NCI-H774 (cell line): ENCODE data around the gene CCDC183.
"Not testable (repeated sequence)": the region's sequence is repeated elsewhere in the genome, so short reads cannot be mapped to it uniquely, and the experiment has no call there.

Experiments used
- DNase-seq: peaks from one replicate; lab custom pipeline; 2025; lab: John Stamatoyannopoulos, UW

CCDC183 gene

DNA sequence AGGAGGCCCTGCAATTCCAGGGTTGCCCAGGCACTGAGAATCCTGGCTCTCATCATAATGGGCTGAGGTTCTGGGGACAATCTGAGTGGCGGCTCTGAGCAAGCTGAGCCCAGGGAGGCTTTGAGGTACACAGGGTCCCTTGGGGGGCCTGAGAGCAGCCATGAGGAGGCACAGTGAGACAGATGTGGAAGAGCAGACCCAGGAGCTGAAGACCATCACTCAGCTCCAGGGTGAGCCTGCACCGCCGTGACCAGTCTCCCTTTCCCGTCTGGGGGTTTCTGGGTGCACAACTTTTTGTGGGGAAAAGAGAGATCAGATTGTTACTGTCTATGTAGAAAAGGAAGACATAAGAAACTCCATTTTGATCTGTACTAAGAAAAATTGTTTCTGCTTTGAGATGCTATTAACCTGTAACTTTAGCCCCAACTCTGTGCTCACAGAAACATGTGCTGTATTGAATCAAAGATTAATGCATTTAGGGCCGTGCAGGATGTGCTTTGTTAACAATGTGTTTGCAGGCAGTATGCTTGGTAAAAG lies at the start of gene CCDC183:
CCDC183 (plus strand) TSS at position 101 of the 537 bp plus-strand sequence; CDS start at position 161, 60 bp downstream.
- no peak for DNase-seq

DNA sequence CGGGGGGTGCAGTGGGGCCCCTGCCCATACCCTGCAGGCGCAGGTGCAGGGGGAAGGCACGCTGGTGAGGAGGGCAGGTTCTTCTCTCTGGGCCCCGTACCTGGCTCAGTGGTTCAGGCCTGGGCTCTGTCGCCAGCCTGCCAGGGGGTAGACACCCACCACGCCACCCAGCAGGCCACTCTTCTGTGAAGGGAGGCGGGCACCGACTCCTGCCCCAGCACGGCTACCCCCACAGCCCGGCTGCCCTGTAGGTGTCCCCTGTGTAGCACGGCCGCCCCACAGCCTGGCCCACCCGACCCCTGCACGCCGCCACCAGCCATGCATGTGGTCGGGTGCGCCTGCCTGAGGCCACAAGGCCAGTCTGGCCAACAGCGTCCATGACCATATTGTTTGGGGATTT lies 49.5 kb upstream of the CCDC183 start:
- DNase-seq = no peak

DNA sequence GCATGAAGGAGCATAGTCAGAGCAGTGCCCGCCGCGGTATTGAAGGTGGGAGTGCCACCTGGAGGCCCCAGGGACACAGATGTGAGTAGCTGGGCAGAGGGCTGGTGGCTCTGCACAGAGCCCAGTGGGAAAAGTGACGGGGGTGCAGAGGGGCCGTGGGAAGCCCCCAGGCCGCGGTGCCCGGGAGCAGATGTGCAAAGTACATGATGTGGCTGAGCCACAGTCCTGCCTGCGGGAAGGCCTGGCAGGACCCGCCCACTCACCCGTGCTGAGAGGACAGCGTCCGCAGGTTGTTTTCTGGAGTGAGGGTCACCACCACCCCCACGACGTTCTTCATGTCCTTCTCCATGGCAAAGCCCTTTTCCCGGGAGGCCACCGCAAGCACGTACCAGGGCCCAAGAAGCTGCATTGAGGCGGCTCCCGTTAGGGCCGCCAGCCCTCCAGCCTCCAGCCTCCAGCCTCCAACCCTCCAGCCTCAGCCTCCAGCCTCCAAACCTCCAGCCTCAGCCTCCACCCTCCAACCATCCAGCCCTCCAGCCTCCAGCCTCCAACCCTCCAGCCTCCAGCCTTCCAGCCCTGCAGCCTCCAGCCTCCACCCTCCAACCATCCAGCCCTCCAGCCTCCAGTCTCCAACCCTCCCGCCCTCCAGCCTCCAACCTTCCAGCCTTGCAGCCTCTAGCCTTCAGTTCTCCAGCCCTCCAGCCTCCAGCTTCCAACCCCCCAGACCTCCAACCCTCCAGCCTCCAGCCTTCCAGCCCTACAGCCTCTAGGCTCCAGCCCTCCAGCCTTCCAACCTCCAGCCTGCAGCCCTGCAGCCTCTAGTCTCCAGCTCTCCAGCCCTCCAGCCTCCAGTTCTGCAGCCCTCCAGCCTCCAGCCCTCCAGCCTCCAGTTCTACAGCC lies 48.7 kb upstream of the CCDC183 start:
- no peak for DNase-seq

DNA sequence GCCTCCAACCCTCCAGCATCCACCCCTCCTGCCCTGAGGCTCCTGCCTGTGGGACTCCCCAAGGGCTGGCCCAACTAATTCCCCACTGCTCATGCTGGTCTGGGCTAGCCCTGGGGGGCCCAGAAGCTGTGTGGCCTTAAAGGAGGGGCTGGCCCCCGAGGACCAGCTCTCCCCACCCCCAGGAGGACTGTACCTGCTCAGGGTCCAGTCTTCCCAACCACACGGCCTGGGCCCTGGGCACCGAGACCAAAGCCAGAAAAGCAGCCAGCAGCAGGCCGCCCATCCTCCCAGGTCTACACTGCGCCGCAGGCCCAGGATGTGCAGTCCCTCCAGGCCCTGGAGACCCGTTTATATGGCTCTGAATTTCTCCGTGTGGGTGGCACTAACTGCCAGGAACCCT lies 47.9 kb upstream of the CCDC183 start, which contains the start of gene LCN6:
LCN6 (minus strand) TSS at position 325 of the 400 bp plus-strand sequence; CDS start at position 283, 42 bp downstream.
- no peak for DNase-seq

DNA sequence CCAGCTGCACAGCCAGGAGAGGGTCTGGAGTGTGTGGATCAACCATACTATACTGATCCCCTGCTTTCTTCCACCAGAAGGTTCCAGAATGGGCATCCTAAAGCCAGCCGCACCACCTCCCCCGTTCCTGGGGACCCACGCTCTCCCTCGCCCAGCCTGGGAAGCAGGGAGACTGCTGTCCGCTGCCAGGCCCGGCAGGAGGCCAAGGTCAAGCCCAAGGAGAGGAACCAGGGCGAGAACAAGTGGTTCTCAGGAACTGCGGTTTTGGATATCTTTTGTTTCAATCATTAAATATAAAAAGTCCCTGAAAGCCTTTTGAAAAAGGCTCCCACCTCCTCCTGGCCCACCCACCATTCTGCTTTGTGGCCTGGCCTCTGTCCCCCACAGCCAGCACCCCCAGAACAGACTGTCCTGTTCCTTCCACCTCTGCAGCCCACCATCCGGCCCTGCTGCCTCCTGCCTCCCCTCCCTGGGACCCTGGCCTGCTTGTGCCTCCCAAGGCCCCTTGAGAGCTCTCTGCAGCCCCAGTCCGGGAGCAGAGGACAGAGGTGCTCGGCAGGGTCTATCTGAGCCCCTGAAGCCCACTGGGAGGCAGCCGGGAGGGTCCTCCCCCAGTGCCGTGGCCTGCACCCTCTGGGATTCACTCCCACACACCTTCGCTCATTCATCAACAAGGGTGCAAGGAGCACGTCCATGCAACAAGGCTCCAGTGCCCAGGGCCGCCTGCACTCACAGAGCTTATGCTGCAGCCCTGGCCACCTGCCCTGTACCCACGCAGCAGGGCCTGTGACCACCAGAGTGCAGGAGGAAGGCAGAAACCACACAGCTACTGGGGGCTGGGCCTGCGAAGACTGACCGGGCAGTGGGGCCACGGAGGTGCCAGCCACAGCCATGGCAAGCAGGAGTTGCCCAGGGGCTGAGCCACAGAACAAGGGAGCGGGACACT lies 47.2 kb upstream of the CCDC183 start:
- DNase-seq = no peak

DNA sequence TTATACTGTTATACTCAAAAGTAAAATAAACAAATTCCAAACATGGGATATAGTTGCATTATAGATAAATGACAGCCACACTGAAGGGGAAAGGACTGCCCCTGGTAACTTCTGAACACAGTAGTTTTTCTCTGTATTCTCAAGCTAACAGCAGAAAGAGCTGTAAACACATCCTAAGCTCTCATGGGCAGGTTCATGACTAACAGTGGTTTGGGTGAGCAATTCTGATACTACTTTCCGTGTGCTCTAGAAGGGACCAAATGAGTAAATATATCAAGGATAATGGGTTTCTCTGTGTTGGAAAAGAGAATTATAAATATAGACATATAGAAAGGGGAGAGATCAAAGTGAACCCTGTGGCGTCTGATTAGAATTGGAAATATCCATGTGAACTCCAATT lies 45.6 kb upstream of the CCDC183 start:
- no peak for DNase-seq

DNA sequence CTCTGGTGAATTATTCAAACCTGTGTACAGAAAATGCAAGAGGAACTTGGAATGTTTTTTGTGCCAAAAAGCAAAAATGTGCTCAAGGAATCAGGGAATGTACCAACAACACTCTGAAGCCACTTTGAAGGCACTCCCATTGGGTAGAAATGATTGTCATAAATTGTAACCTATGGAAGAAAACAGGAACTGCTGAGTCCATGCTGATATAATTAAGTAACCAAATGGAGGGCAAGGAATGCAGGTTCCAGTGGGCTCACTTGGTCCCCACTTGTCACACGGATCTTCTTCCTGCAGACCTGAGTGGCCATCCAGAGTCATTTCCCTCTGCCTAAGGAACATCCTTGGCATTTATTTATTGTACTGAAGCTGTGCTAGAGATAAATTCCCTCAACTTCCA lies 44.9 kb upstream of the CCDC183 start:
- DNase-seq = no peak

DNA sequence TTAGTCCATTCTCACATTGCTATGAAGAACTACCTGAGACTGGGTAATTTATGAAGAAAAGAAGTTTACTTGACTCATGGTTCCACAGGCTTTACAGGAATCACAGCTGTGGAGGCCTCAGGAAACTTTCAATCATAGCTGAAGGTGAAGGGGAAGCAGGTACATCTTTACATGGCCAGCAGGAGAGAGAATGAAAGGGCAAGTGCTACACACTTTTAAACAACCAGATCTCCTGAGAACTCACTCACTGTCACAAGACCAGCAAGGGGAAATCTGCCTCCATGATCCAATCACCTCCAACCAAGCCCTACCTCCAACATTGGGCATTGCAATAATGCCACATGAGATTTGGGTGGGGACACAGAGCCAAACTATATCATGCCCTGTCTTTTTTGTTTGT lies 44.3 kb upstream of the CCDC183 start:
- DNase-seq = no peak

DNA sequence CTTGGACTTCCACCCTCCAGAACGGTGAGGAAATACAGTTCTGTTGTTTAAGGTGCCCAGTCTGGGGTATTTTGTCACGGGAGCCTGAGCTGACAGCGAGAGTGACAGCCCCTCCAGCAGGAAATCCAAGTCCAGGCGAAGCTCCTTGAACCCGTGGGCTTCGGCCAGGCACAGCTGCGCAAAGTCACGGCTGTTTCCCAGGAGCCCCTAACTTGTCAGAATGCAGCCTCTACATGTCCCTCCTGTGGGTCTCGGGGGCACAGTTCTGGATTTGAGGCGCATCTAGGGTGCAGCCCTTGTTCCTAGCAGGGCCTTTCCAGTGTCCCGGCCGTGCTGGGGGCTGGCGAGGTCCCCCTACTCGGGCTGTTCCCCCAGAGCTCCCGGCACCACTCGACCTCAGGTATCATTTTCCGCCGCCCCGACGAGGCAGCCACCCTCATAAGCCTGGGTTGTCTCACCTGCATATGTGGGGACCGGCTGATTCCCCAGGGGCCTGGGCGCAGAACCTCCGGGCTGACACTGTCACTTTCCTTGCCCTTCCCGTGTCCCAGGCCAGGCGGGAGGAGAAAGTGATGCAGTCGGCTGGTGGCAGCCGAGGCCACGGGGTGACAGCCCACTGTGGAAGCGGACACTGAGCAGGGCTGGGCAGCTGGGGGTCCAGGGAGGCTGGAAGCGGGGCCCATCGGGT lies 42.6 kb upstream of the CCDC183 start:
- no peak for DNase-seq

DNA sequence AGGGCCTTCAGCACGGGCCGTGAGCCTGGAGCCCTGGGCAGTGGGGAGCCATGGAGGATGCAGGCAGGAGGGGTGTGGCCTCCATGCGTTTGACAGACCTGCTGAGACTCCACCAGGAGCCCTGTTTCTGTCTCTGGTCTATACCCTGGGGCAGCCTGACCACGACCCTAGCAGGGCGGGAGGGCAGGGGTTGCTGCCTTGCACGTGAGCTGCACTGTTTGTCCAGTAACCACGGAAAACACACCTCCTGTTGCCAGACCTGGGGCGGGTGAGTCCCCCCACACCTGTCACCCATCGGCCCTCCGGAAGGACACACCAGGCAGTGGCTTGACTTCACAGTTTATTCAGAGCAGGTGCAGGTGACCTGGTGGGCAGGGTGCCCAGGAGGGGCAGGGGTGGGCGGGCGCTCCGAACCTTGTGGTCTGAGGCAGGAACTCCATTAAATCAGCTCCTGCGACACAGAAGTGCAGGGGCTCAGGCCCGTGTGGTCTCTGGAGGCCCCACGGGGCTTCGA lies 42.0 kb upstream of the CCDC183 start:
- peak; percentile 81 for DNase-seq

DNA sequence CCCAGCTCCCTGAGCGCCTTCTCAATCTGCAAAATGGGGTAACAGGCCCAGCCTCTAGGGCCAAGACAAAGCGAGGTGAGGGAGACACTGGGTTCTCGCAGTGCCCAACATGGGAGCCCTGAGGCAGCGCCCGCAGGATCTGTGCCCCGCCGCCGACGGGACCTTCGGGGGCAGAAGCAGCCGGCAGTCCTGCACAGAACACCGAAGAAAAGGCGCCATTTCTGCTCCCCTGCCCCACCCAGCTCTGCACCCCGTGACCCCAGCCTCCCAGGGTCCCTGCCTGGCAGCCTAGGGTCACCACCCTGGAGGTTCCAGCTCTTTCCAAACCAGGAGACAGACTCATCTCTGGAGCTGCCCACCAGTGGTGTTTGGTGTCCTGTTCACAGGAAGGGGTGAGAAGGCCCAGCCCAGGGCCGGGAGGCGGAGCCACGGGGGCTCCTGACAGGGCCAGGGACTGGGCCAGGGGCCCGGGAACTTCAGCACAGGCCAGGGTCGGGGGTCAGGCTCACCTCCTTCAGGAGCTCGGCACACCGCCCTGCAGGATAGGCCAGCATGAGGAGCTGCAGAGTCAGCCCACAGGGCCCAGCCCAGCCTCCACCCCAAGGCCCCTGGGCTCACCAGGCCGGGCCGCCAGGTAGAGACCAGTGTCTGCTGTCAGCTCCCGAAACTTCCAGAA lies 41.4 kb upstream of the CCDC183 start:
- DNase-seq = no peak

DNA sequence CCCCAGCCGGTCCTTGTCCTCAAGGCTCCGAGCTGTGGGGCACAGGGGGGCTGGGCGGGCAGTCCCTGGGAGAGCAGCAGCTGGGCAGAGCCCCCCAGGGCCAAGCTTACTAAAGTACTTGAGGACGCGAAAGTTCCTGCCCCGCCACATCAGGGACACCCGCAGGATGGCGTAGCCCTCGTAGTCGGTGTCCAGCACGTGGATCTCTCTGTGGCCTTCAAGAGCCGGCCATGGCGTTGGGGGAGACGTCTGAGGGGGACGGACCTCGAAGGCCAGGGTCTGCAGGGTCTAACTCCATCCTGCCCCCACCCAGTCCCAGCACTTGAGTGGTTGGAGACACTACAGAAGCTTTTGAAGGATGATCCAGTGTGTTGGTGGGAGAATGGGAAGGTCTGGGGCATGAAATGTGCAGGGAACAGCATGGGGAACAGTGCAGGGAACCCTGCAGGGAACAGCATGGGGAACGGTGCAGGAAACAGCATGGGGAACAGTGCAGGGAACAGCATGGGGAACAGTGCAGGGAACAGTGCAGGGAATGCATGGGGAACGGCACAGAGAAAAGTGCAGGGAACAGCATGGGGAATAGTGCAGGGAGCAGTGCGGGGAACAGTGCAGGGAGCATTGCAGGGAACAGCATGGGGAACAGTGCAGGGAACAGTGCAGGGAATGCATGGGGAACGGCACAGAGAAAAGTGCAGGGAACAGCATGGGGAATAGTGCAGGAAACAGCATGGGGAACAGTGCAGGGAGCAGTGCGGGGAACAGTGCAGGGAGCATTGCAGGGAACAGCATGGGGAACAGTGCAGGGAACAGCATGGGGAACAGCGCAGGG lies 40.6 kb upstream of the CCDC183 start:
- DNase-seq = not testable (repeated sequence)

DNA sequence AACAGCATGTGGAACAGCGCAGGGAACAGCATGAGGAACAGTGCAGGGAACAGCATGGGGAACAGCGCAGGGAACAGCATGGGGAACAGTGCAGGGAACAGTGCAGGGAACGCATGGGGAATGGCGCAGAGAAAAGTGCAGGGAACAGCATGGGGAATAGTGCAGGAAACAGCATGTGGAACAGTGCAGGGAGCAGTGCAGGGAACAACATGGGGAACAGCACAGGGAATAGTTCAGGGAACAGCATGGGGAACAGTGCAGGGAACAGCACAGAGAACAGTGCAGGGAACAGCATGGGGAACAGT lies 40.1 kb upstream of the CCDC183 start:
- no peak for DNase-seq

DNA sequence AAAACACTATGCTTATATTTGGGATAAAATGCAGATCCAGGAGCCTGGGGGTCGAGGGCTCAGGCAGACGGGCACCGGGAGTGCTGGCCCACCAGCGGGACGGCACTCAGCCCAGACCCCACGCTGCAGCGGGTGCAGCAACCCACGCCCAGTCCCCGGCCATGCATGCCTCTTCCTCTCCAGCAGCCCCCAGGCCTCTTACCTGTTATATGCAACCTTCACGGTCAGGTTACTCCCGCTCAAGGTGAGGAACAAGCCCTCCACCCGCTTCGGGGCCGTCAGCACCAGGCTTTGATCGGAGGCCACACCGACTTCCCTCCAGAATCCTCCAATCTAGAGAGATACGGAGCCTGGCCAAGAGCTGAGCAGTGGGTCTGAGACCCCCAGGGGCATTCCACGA lies 39.3 kb upstream of the CCDC183 start:
- no peak for DNase-seq

DNA sequence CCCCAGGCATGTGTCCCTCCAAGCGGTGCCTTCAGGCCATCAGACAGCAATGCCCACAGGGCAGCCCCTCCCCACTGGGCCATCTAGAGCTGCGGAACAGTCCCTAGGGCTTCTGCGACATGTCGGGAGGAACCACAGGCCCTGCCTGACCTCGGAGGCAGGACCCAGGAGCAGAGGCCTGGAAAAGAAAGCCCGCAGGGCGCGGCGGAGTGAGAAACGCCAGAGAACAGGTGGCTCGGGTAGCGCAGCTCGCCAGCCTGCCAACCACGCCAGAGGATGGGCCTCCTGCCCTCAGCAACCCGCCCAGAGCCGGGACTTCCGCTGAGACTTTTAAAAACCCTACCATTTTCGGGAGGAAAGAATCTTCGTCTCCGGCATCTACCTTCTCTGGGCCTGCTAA lies 38.8 kb upstream of the CCDC183 start:
- no peak for DNase-seq

DNA sequence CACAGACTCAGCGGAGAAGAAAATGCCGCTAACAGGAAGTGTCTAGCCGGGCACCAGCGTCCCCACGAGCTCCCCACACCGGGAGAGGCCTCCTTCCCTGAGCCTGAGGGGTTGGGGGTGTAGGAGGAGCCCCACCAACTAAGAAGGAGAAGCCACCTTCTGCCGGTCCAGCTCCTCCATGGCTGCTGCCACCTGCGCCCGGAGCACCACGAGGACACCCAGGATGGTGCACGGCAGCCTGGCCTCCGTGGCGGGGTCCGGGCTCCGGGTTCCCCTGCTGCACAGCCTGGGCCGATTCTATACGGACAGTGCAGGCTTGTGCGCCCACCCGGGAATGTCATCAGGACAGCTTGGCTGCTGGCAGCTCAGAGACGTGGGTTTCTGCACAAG lies 38.4 kb upstream of the CCDC183 start:
- no peak for DNase-seq

DNA sequence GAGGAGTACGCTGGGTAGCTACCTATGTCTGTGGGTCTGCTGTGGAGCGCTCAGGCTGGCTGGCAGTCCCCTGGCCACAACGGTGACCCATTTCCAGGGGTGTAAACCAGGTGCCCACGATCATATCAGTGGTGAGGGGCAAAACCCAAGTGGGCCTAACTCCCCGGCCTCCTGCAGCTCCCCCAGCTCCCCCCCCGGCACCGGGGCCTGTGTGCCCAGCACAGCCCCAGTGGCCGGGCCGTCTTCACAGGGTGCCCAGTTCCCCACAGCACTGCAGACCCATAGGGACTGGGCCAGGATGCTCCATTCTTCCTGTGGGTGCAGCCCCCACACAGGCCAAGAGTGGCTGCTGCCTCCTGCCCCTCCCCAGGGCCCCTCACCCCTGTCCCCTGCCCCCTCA lies 37.1 kb upstream of the CCDC183 start:
- DNase-seq = no peak

DNA sequence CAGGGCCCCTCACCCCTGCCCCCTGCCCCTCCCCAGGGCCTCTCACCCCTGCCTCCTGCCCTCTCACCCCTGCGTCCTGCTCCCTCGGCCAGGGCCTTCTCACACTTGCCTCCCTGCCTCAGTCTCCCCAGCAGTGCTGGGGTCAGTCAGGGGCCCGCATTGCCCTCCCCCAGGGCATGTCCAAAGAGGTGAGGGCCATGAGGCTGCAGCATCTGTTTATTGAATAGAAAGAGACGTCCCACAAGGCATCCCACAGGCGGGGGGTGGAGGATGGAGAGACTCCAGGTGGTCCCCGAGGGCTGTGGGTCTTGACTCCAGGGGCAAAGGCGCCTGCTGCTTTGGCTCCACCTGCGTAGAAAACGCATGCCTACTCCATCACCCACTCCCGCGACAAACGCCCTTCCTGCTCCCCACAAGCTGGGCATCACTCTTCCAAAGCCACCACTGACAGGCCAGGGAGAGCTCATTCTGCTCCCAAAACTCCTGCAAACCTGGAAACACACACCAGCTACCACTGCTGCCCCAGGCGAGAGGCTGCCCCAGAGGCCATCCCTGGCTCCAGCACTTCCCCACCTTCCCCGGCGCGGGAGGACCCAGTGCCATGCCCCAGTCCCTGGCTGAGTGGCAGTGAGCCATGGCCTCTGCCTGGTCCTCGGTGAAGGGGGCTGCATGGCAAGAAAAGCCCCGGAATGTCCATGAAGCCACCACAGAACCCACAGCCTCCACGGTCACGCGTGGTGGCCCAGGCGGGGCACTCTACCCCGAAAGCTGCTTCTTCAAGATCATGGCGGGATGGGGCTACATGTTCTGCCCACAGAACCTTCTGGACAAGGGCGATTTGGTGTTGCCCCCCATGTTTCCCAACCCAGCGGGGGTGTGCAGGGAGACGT lies 36.5 kb upstream of the CCDC183 start:
- no peak for DNase-seq

DNA sequence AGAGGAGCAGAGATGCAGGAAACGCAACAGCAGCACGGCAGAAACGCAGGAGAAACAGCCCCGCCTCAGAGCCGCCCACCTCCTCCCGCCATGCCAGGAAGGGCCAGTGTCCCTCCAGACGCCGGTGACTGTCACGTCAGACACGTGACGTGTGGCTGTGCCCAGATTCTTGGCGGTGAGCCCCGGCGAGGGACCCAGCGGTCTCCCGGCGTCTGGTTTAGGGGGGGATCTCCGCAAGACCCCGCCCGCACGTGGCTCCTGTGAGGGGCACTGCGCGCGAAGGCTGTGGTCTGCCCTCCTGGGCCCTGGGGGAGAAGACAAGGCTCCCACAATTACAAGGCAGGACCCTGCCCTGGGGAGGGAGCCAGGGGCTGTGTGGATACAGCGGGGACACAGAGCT lies 35.7 kb upstream of the CCDC183 start:
- no peak for DNase-seq
